ENCODE measurements around the gene CPSF2. TPM values are rescaled to one million over a fixed set of nuclear protein-coding genes. Genes with fewer than 3 reads are reported as not detected.
A peak's percentile ranks its signal among the peaks of the same experiment; 100 is the strongest.

Gene CPSF2
- polyA plus RNA-seq, 2 donors, result 5.5 to 12.5 TPM

DNA sequence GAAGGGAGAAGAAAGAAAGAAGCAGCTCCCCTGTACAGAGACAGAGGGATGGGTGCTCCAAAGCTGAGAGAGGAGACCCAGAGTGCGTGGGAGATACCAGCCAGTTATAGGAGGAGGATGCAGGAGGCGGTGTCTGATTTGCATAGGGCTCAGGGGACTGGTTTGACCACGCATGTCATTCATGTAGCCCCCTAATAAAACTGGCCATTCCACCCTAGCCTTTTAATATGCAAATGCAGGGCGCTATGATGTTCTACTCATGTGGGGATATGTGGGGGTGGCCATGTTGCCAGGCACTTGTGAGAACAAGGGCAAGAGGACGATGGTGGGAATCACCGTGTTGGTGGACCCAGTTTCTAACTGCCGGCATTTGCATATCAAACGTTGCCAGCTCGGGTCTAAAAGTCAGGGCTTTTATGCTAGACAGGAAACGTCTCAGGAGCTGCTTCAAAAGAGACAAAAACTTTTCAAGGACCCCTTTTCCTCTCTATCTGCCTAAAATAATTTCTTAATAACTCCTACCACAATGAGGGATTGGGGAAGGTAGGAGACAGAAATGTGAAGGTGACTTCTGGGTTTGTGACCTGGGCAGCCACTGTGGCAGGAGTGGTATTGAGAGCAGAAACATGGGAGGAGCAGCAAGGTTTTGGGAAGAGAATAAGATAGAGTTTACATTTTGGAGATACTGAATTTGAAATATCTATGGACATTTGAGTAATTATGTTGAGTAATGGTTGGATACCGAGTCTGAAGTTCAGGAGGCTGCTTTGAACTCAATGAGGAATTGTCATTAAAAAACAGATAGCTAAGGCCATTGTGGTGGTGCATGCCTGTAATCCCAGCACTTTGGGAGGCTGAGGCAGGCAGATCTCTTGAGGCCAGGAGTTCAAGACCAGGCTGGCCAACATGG is 13.2 kb upstream of the CPSF2 start:
- H3K4me1 ChIP-seq (ENCODE audit: control insufficient read depth in 2 of 2, insufficient read depth in 2 of 2, low read length in 1 of 2), result peaks cover 0 to 3% of the 10 kb centered on the region in 2 donors
- H3K4me3 ChIP-seq (ENCODE audit: low read depth in 1 of 2, low read length in 2 of 2), result no peak overlapping the region
- no peaks in the 10 kb centered on the region for H3K36me3 ChIP-seq (ENCODE audit: control insufficient read depth in 2 of 2, insufficient read depth in 2 of 2, low read length in 1 of 2)
- no peak overlapping the region for H3K27ac ChIP-seq (ENCODE audit: low read depth in 2 of 2, low read length in 1 of 2)
- WGBS, 2 donors, result 20 to 23% methylated on average over 11 of the region's 11 CpGs
- no peaks in the 10 kb centered on the region for H3K9me3 ChIP-seq (ENCODE audit: control insufficient read depth in 2 of 2, insufficient read depth in 1 of 2, low read depth in 1 of 2, low read length in 1 of 2)
- H3K27me3 ChIP-seq (ENCODE audit: control insufficient read depth in 1 of 2, insufficient read depth in 2 of 2, low read length in 2 of 2), result no peaks in the 10 kb centered on the region

DNA sequence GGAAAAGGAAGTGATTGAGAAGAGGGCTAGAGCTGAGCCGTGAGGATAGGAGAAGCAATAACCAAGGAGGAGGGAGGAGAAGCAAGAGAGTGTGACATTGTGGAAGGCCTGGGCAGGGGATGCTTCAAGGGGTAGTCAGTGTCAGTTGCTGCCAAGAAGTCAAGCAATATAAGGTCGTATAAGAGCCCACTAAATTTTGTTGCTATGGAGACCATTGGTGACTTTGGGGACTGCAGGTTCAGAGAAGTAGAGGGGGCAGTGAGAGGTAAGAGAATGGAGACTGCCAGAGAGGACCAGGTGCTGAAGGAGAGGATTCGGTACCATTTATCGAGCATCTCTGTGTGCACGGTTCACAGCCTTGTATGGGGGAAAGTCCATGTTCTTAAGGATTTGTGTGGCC is 12.3 kb upstream of the CPSF2 start:
- WGBS, 2 donors, result 83 to 85% methylated on average over 5 of the region's 5 CpGs
- H3K9me3 ChIP-seq (ENCODE audit: control insufficient read depth in 2 of 2, insufficient read depth in 1 of 2, low read depth in 1 of 2, low read length in 1 of 2), result no peaks in the 10 kb centered on the region
- no peaks in the 10 kb centered on the region for H3K36me3 ChIP-seq (ENCODE audit: control insufficient read depth in 2 of 2, insufficient read depth in 2 of 2, low read length in 1 of 2)
- H3K4me3 ChIP-seq (ENCODE audit: low read depth in 1 of 2, low read length in 2 of 2), result no peak overlapping the region
- H3K27ac ChIP-seq (ENCODE audit: low read depth in 2 of 2, low read length in 1 of 2), result no peak overlapping the region
- no peaks in the 10 kb centered on the region for H3K27me3 ChIP-seq (ENCODE audit: control insufficient read depth in 1 of 2, insufficient read depth in 2 of 2, low read length in 2 of 2)
- peaks cover 0 to 3% of the 10 kb centered on the region in 2 donors for H3K4me1 ChIP-seq (ENCODE audit: control insufficient read depth in 2 of 2, insufficient read depth in 2 of 2, low read length in 1 of 2)

- H3K27ac ChIP-seq (ENCODE audit: low read depth in 2 of 2, low read length in 1 of 2), result peak overlapping the region; percentile 93 to 96
- H3K9me3 ChIP-seq (ENCODE audit: control insufficient read depth in 2 of 2, insufficient read depth in 1 of 2, low read depth in 1 of 2, low read length in 1 of 2), result no peaks in the 10 kb centered on the region
- peaks cover 0 to 4% of the 10 kb centered on the region in 2 donors for H3K4me1 ChIP-seq (ENCODE audit: control insufficient read depth in 2 of 2, insufficient read depth in 2 of 2, low read length in 1 of 2)
- peak overlapping the region; percentile 87 to 89 for H3K4me3 ChIP-seq (ENCODE audit: low read depth in 1 of 2, low read length in 2 of 2)
- H3K36me3 ChIP-seq (ENCODE audit: control insufficient read depth in 2 of 2, insufficient read depth in 2 of 2, low read length in 1 of 2), result peaks cover 0 to 3% of the 10 kb centered on the region in 2 donors
- H3K27me3 ChIP-seq (ENCODE audit: control insufficient read depth in 1 of 2, insufficient read depth in 2 of 2, low read length in 2 of 2), result no peaks in the 10 kb centered on the region
- WGBS, 2 donors, result 0 to 1% methylated on average over 36 of the region's 36 CpGs
Observed at GRCh38 chr14:92121207-92121669, 531 bp upstream of the CPSF2 start.

- H3K27me3 ChIP-seq (ENCODE audit: control insufficient read depth in 1 of 2, insufficient read depth in 2 of 2, low read length in 2 of 2), result no peaks in the 10 kb centered on the region
- peak overlapping the region; percentile 93 to 96 for H3K27ac ChIP-seq (ENCODE audit: low read depth in 2 of 2, low read length in 1 of 2)
- H3K36me3 ChIP-seq (ENCODE audit: control insufficient read depth in 2 of 2, insufficient read depth in 2 of 2, low read length in 1 of 2), result no peaks in the 10 kb centered on the region
- 0% methylated on average over 22 of the region's 22 CpGs for WGBS, 2 donors
- peak overlapping the region; percentile 87 to 89 for H3K4me3 ChIP-seq (ENCODE audit: low read depth in 1 of 2, low read length in 2 of 2)
- no peaks in the 10 kb centered on the region for H3K9me3 ChIP-seq (ENCODE audit: control insufficient read depth in 2 of 2, insufficient read depth in 1 of 2, low read depth in 1 of 2, low read length in 1 of 2)
- H3K4me1 ChIP-seq (ENCODE audit: control insufficient read depth in 2 of 2, insufficient read depth in 2 of 2, low read length in 1 of 2), result peaks cover 0 to 4% of the 10 kb centered on the region in 2 donors
Observed at GRCh38 chr14:92122351-92122677, 545 bp downstream of the CPSF2 start.

GRCh38 chr14:92122761-92123160 is 992 bp downstream of the CPSF2 start:
- no peaks in the 10 kb centered on the region for H3K9me3 ChIP-seq (ENCODE audit: control insufficient read depth in 2 of 2, insufficient read depth in 1 of 2, low read depth in 1 of 2, low read length in 1 of 2)
- H3K4me3 ChIP-seq (ENCODE audit: low read depth in 1 of 2, low read length in 2 of 2), result peak overlapping the region; percentile 87 to 89
- no peaks in the 10 kb centered on the region for H3K27me3 ChIP-seq (ENCODE audit: control insufficient read depth in 1 of 2, insufficient read depth in 2 of 2, low read length in 2 of 2)
- WGBS, 2 donors, result 30% methylated on average over 9 of the region's 9 CpGs
- H3K27ac ChIP-seq (ENCODE audit: low read depth in 2 of 2, low read length in 1 of 2), result no peak overlapping the region
- H3K36me3 ChIP-seq (ENCODE audit: control insufficient read depth in 2 of 2, insufficient read depth in 2 of 2, low read length in 1 of 2), result no peaks in the 10 kb centered on the region
- H3K4me1 ChIP-seq (ENCODE audit: control insufficient read depth in 2 of 2, insufficient read depth in 2 of 2, low read length in 1 of 2), result peaks cover 0 to 4% of the 10 kb centered on the region in 2 donors

- H3K27me3 ChIP-seq (ENCODE audit: control insufficient read depth in 1 of 2, insufficient read depth in 2 of 2, low read length in 2 of 2), result no peaks in the 10 kb centered on the region
- H3K4me1 ChIP-seq (ENCODE audit: control insufficient read depth in 2 of 2, insufficient read depth in 2 of 2, low read length in 1 of 2), result no peaks in the 10 kb centered on the region
Observed at GRCh38 chr14:92134456-92134855, 12.7 kb downstream of the CPSF2 start.

GRCh38 chr14:92135269-92135668 is 13.5 kb downstream of the CPSF2 start:
- Histone ChIP-seq H3K9me3 (ENCODE audit: control insufficient read depth in 2 of 2, insufficient read depth in 1 of 2, low read depth in 1 of 2, low read length in 1 of 2) (no peaks in the 10 kb centered on the region), H3K27ac (ENCODE audit: low read depth in 2 of 2, low read length in 1 of 2) (no peak overlapping the region), H3K27me3 (ENCODE audit: control insufficient read depth in 1 of 2, insufficient read depth in 2 of 2, low read length in 2 of 2) (no peaks in the 10 kb centered on the region), H3K4me3 (ENCODE audit: low read depth in 1 of 2, low read length in 2 of 2) (no peak overlapping the region), H3K36me3 (ENCODE audit: control insufficient read depth in 2 of 2, insufficient read depth in 2 of 2, low read length in 1 of 2) (peaks cover 0 to 6% of the 10 kb centered on the region in 2 donors), H3K4me1 (ENCODE audit: control insufficient read depth in 2 of 2, insufficient read depth in 2 of 2, low read length in 1 of 2) (no peaks in the 10 kb centered on the region)
- 49 to 56% methylated on average over 1 of the region's 1 CpG for WGBS, 2 donors

More at GRCh38 chr14:92134456-92134855, 12.7 kb downstream of the CPSF2 start:
- no peak overlapping the region for H3K4me3 ChIP-seq (ENCODE audit: low read depth in 1 of 2, low read length in 2 of 2)
- H3K27ac ChIP-seq (ENCODE audit: low read depth in 2 of 2, low read length in 1 of 2), result no peak overlapping the region
- WGBS, 2 donors, result 52 to 74% methylated on average over 1 of the region's 1 CpG
- no peaks in the 10 kb centered on the region for H3K9me3 ChIP-seq (ENCODE audit: control insufficient read depth in 2 of 2, insufficient read depth in 1 of 2, low read depth in 1 of 2, low read length in 1 of 2)
- peaks cover 0 to 6% of the 10 kb centered on the region in 2 donors for H3K36me3 ChIP-seq (ENCODE audit: control insufficient read depth in 2 of 2, insufficient read depth in 2 of 2, low read length in 1 of 2)

DNA sequence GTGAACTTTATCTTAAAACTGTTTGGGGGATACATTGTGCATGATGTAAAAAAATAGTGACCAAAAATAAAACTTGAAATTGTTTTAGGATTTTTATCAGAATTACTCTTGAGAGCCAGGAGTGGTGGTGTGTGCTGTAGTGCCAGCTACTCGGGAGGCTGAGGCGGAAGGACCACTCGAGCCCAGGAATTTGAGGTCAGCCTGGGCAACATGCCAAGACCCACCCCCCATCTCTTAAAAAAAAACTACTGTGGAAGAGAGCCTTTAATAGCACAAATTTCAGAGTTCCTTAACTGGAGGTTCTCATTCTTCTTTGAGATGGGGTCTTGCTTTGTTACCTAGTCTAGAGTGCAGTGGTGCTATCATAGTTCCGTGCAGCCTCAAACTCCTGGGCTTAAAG is 21.5 kb downstream of the CPSF2 start:
- Histone ChIP-seq H3K4me3 (ENCODE audit: low read depth in 1 of 2, low read length in 2 of 2) (no peak overlapping the region), H3K9me3 (ENCODE audit: control insufficient read depth in 2 of 2, insufficient read depth in 1 of 2, low read depth in 1 of 2, low read length in 1 of 2) (no peaks in the 10 kb centered on the region), H3K36me3 (ENCODE audit: control insufficient read depth in 2 of 2, insufficient read depth in 2 of 2, low read length in 1 of 2) (peaks cover 11% of the 10 kb centered on the region in 2 donors), H3K27ac (ENCODE audit: low read depth in 2 of 2, low read length in 1 of 2) (no peak overlapping the region), H3K4me1 (ENCODE audit: control insufficient read depth in 2 of 2, insufficient read depth in 2 of 2, low read length in 1 of 2) (no peaks in the 10 kb centered on the region), H3K27me3 (ENCODE audit: control insufficient read depth in 1 of 2, insufficient read depth in 2 of 2, low read length in 2 of 2) (no peaks in the 10 kb centered on the region)
- WGBS, 2 donors, result 73 to 77% methylated on average over 4 of the region's 4 CpGs

- Histone ChIP-seq H3K36me3 (ENCODE audit: control insufficient read depth in 2 of 2, insufficient read depth in 2 of 2, low read length in 1 of 2) (peaks cover 11 to 13% of the 10 kb centered on the region in 2 donors), H3K27ac (ENCODE audit: low read depth in 2 of 2, low read length in 1 of 2) (no peak overlapping the region), H3K9me3 (ENCODE audit: control insufficient read depth in 2 of 2, insufficient read depth in 1 of 2, low read depth in 1 of 2, low read length in 1 of 2) (no peaks in the 10 kb centered on the region), H3K4me1 (ENCODE audit: control insufficient read depth in 2 of 2, insufficient read depth in 2 of 2, low read length in 1 of 2) (no peaks in the 10 kb centered on the region), H3K27me3 (ENCODE audit: control insufficient read depth in 1 of 2, insufficient read depth in 2 of 2, low read length in 2 of 2) (no peaks in the 10 kb centered on the region), H3K4me3 (ENCODE audit: low read depth in 1 of 2, low read length in 2 of 2) (no peak overlapping the region)
- WGBS, 2 donors, result 88 to 98% methylated on average over 3 of the region's 3 CpGs
Observed at GRCh38 chr14:92143962-92144361, 22.2 kb downstream of the CPSF2 start.

DNA sequence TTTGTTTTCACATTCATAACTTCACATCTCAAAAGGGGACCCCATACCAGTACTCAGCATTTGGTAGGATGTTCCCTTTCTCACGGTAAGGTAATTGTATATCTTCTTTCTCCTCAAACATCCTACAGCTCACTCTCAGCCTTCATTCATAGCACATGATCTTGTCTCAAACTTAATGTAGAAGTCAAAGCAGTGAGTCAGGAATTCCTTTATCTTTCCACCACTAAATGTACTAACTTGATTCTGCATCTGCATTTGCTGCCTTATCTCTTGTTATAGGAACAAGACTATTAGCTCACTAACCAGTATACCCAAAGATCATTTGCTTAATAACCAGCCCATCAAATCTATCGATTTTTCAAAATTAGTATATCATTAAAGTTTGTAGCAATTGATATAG is 22.9 kb downstream of the CPSF2 start:
- Histone ChIP-seq H3K27me3 (ENCODE audit: control insufficient read depth in 1 of 2, insufficient read depth in 2 of 2, low read length in 2 of 2) (no peaks in the 10 kb centered on the region), H3K9me3 (ENCODE audit: control insufficient read depth in 2 of 2, insufficient read depth in 1 of 2, low read depth in 1 of 2, low read length in 1 of 2) (no peaks in the 10 kb centered on the region), H3K36me3 (ENCODE audit: control insufficient read depth in 2 of 2, insufficient read depth in 2 of 2, low read length in 1 of 2) (peaks cover 11 to 17% of the 10 kb centered on the region in 2 donors), H3K4me3 (ENCODE audit: low read depth in 1 of 2, low read length in 2 of 2) (no peak overlapping the region), H3K27ac (ENCODE audit: low read depth in 2 of 2, low read length in 1 of 2) (no peak overlapping the region), H3K4me1 (ENCODE audit: control insufficient read depth in 2 of 2, insufficient read depth in 2 of 2, low read length in 1 of 2) (no peaks in the 10 kb centered on the region)
- 90 to 94% methylated on average over 2 of the region's 2 CpGs for WGBS, 2 donors

All from esophagus (tissue), 2 donors.